HepG2 (cell line): ENCODE data around the gene NEU4. TPM values are rescaled to one million over a fixed set of nuclear protein-coding genes. Genes with fewer than 3 reads are reported as not detected.

Source experiments
- KLF9 ChIP-seq: IDR thresholded peaks from 2 replicates; pipeline ENCODE4 v1.6.1; 2016; ENCODE audit warnings: low read depth
- MED13 ChIP-seq: sonication (generic); formaldehyde crosslinking; IDR thresholded peaks from 2 replicates; pipeline ENCODE4 v1.5.0; 2020; ENCODE audit warnings: missing genetic modification reagents
- SATB2 ChIP-seq: sonication (generic); formaldehyde crosslinking; IDR thresholded peaks from 2 replicates; pipeline ENCODE4 v1.5.0; 2020; ENCODE audit warnings: missing genetic modification reagents
- TEAD3 ChIP-seq: optimal IDR thresholded peaks from 2 replicates; pipeline ENCODE3; 2016; ENCODE audit warnings: borderline replicate concordance
- THAP11 ChIP-seq: IDR thresholded peaks from 2 replicates; pipeline ENCODE4 v1.6.1; 2016; ENCODE audit warnings: missing biosample characterization, missing genetic modification reagents
- ZBTB38 ChIP-seq: sonication (generic); formaldehyde crosslinking; IDR thresholded peaks from 2 replicates; pipeline ENCODE4 v1.5.1; 2020; ENCODE audit warnings: mild to moderate bottlenecking, missing genetic modification reagents
- ZNF124 ChIP-seq: sonication (generic); formaldehyde crosslinking; IDR thresholded peaks from 2 replicates; pipeline ENCODE4 v1.4.0; 2020; ENCODE audit warnings: missing genetic modification reagents
- ZNF224 ChIP-seq: sonication (generic); formaldehyde crosslinking; IDR thresholded peaks from 2 replicates; pipeline ENCODE4 v1.5.0; 2020; ENCODE audit warnings: mild to moderate bottlenecking, missing genetic modification reagents
- ZNF264 ChIP-seq: sonication (generic); formaldehyde crosslinking; IDR thresholded peaks from 2 replicates; pipeline ENCODE4 v1.4.0; 2020; ENCODE audit warnings: missing genetic modification reagents
- ZNF589 ChIP-seq: sonication (generic); formaldehyde crosslinking; conservative IDR thresholded peaks from 2 replicates; pipeline ENCODE4 v1.8.0; 2022; ENCODE audit warnings: mild to moderate bottlenecking, moderate library complexity, missing genetic modification reagents
- polyA plus RNA-seq, 8 experiments: library from polyadenylated mRNA; depleted of rRNA in 3 of 8; stranded (reverse) in 7 of 8; unstranded in 1 of 8; fragments of >200 nt; fragmentation: Illumina TruSeq in 4 of 8; extraction: Trizol in 4 of 8; gene quantifications; 2 replicates each; pipeline versions ENCODE4 v1.2.1 to v1.2.3, GENCODE V29; 2011 to 2016; ENCODE audit warnings: low read depth in 4 of 8, missing spikeins in 1 of 8, mixed read lengths in 1 of 8; ENCODE audit not compliant: insufficient read depth in 1 of 8
- total RNA-seq, 5 experiments: library from RNA; depleted of rRNA; stranded (reverse); fragments of >200 nt; fragmentation: Illumina TruSeq; extraction: Trizol; gene quantifications; 2 replicates each; pipeline ENCODE4 v1.2.3, GENCODE V29; 2016; ENCODE audit warnings: low read depth in 1 of 5
- TF ChIP-seq, protein P1 (sequence below): sonication (generic); formaldehyde crosslinking; IDR thresholded peaks from 2 replicates; pipeline ENCODE4 v1.4.0; 2020; ENCODE audit warnings: missing genetic modification reagents, borderline replicate concordance
- TF ChIP-seq, protein P2 (sequence below): fragments of 450-650 bp; IDR thresholded peaks from 2 replicates; pipeline ENCODE4 v1.6.1; 2016
- TF ChIP-seq, protein P3 (sequence below): sonication (generic); formaldehyde crosslinking; IDR thresholded peaks from 2 replicates; pipeline ENCODE4 v1.5.1; 2020; ENCODE audit warnings: mild to moderate bottlenecking, moderate library complexity, missing genetic modification reagents
- TF ChIP-seq, protein P4 (sequence below): IDR thresholded peaks from 2 replicates; pipeline ENCODE4 v1.6.1; 2012; ENCODE audit warnings: inconsistent platforms
- TF ChIP-seq, protein P5 (sequence below): sonication (generic); formaldehyde crosslinking; IDR thresholded peaks from 2 replicates; pipeline ENCODE4 v1.4.0; 2020; ENCODE audit warnings: low read depth, mild to moderate bottlenecking, missing genetic modification reagents
- TF ChIP-seq, protein P6 (sequence below): sonication (generic); formaldehyde crosslinking; IDR thresholded peaks from 2 replicates; pipeline ENCODE4; 2020; ENCODE audit warnings: missing genetic modification reagents, mild to moderate bottlenecking, borderline replicate concordance

Gene NEU4
- total and polyA plus RNA-seq, 2 of the 13 experiments (the other 11 are each of a cell fraction or from before 2014, with no cell fraction given), result 53.5 to 107 TPM

DNA sequence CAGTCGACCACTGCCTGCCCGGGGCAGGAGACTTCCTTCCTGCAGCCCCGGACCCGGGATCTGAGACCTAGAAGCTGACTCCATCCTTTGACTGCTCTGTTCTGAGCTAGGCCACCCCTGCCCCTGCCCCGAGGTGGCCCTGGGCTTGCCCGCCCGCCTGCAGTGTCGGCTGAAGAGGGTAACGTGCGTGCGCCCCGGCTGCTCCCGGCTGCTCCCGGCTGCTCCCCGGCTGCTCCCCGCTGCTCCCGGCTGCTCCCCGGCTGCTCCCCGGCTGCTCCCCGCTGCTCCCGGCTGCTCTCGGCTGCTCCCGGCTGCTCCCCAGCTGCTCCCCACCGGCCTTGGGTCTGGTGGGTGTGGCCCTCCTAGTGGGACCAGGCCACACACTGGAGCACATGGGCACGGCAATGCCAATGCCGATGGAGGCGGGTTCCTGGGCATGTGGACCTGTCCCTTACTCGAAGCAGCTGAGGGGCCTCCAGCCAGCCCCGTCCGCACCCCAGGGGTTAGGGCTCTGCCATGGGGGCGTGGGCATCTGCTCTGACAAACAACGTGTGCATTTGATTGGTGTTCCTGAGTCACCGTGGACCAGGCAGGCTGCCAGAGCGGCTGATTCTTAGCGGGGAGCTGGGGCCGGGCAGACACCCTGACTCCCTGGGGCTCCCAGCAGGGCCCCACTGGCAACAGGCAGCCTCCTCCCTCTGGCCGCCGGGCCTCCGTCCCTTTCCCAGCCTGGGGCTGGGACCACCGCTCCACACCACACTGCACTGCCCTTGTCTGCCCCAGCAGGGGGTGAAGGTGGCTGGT lies 34.4 kb upstream of the NEU4 start (continued):
- TF ChIP-seq, protein P1, sequence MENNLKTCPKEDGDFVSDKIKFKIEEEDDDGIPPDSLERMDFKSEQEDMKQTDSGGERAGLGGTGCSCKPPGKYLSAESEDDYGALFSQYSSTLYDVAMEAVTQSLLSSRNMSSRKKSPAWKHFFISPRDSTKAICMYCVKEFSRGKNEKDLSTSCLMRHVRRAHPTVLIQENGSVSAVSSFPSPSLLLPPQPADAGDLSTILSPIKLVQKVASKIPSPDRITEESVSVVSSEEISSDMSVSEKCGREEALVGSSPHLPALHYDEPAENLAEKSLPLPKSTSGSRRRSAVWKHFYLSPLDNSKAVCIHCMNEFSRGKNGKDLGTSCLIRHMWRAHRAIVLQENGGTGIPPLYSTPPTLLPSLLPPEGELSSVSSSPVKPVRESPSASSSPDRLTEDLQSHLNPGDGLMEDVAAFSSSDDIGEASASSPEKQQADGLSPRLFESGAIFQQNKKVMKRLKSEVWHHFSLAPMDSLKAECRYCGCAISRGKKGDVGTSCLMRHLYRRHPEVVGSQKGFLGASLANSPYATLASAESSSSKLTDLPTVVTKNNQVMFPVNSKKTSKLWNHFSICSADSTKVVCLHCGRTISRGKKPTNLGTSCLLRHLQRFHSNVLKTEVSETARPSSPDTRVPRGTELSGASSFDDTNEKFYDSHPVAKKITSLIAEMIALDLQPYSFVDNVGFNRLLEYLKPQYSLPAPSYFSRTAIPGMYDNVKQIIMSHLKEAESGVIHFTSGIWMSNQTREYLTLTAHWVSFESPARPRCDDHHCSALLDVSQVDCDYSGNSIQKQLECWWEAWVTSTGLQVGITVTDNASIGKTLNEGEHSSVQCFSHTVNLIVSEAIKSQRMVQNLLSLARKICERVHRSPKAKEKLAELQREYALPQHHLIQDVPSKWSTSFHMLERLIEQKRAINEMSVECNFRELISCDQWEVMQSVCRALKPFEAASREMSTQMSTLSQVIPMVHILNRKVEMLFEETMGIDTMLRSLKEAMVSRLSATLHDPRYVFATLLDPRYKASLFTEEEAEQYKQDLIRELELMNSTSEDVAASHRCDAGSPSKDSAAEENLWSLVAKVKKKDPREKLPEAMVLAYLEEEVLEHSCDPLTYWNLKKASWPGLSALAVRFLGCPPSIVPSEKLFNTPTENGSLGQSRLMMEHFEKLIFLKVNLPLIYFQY (CRISPR knock-in tag), result no peak
- TF ChIP-seq TEAD3, result peak; percentile 16
- TF ChIP-seq, protein P2, sequence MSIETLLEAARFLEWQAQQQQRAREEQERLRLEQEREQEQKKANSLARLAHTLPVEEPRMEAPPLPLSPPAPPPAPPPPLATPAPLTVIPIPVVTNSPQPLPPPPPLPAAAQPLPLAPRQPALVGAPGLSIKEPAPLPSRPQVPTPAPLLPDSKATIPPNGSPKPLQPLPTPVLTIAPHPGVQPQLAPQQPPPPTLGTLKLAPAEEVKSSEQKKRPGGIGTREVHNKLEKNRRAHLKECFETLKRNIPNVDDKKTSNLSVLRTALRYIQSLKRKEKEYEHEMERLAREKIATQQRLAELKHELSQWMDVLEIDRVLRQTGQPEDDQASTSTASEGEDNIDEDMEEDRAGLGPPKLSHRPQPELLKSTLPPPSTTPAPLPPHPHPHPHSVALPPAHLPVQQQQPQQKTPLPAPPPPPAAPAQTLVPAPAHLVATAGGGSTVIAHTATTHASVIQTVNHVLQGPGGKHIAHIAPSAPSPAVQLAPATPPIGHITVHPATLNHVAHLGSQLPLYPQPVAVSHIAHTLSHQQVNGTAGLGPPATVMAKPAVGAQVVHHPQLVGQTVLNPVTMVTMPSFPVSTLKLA, result peak; percentile 26; the same call in 1 of the 2 replicates
- TF ChIP-seq, protein P3, sequence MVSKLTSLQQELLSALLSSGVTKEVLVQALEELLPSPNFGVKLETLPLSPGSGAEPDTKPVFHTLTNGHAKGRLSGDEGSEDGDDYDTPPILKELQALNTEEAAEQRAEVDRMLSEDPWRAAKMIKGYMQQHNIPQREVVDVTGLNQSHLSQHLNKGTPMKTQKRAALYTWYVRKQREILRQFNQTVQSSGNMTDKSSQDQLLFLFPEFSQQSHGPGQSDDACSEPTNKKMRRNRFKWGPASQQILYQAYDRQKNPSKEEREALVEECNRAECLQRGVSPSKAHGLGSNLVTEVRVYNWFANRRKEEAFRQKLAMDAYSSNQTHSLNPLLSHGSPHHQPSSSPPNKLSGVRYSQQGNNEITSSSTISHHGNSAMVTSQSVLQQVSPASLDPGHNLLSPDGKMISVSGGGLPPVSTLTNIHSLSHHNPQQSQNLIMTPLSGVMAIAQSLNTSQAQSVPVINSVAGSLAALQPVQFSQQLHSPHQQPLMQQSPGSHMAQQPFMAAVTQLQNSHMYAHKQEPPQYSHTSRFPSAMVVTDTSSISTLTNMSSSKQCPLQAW, result peak; percentile 44; the same call in 1 of the 2 replicates
- peak; percentile 31; the same call in 1 of the 2 replicates for TF ChIP-seq ZNF124
- peak; percentile 74 for TF ChIP-seq MED13 (CRISPR knock-in tag)
- TF ChIP-seq, protein P4, sequence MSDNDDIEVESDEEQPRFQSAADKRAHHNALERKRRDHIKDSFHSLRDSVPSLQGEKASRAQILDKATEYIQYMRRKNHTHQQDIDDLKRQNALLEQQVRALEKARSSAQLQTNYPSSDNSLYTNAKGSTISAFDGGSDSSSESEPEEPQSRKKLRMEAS, result peak; percentile 75
- TF ChIP-seq, protein P5, sequence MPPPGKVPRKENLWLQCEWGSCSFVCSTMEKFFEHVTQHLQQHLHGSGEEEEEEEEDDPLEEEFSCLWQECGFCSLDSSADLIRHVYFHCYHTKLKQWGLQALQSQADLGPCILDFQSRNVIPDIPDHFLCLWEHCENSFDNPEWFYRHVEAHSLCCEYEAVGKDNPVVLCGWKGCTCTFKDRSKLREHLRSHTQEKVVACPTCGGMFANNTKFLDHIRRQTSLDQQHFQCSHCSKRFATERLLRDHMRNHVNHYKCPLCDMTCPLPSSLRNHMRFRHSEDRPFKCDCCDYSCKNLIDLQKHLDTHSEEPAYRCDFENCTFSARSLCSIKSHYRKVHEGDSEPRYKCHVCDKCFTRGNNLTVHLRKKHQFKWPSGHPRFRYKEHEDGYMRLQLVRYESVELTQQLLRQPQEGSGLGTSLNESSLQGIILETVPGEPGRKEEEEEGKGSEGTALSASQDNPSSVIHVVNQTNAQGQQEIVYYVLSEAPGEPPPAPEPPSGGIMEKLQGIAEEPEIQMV (CRISPR knock-in tag), result 0 out of 2 replicates have a peak, but pooled peaks have one; percentile 47
- TF ChIP-seq ZNF589, result no peak
- TF ChIP-seq ZNF224, result 0 out of 2 replicates have a peak, but pooled peaks have one; percentile 57
- TF ChIP-seq, protein P6, sequence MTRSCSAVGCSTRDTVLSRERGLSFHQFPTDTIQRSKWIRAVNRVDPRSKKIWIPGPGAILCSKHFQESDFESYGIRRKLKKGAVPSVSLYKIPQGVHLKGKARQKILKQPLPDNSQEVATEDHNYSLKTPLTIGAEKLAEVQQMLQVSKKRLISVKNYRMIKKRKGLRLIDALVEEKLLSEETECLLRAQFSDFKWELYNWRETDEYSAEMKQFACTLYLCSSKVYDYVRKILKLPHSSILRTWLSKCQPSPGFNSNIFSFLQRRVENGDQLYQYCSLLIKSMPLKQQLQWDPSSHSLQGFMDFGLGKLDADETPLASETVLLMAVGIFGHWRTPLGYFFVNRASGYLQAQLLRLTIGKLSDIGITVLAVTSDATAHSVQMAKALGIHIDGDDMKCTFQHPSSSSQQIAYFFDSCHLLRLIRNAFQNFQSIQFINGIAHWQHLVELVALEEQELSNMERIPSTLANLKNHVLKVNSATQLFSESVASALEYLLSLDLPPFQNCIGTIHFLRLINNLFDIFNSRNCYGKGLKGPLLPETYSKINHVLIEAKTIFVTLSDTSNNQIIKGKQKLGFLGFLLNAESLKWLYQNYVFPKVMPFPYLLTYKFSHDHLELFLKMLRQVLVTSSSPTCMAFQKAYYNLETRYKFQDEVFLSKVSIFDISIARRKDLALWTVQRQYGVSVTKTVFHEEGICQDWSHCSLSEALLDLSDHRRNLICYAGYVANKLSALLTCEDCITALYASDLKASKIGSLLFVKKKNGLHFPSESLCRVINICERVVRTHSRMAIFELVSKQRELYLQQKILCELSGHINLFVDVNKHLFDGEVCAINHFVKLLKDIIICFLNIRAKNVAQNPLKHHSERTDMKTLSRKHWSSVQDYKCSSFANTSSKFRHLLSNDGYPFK (CRISPR knock-in tag), result no peak; the same call in 1 of the 2 replicates
- TF ChIP-seq ZNF264 (CRISPR knock-in tag), result 0 out of 2 replicates have a peak, but pooled peaks have one; percentile 50
- no peak; the same call in 1 of the 2 replicates for TF ChIP-seq ZBTB38 (CRISPR knock-in tag)
- 0 out of 2 replicates have a peak, but pooled peaks have one; percentile 76 for TF ChIP-seq SATB2 (CRISPR knock-in tag)
- peak; percentile 94; the same call in 1 of the 2 replicates for TF ChIP-seq KLF9
- no peak for TF ChIP-seq THAP11
